GM19452 (cell line): ENCODE results near the gene HOXC5.
A peak's percentile ranks its signal among the peaks of the same experiment; 100 is the strongest.

Source experiments
- ATAC-seq: cut with Tn5 transposase; IDR thresholded peaks from one replicate; pipeline ENCODE4 v1.9.1; 2021; ENCODE audit not compliant: unreplicated experiment

The HOXC5 gene

DNA sequence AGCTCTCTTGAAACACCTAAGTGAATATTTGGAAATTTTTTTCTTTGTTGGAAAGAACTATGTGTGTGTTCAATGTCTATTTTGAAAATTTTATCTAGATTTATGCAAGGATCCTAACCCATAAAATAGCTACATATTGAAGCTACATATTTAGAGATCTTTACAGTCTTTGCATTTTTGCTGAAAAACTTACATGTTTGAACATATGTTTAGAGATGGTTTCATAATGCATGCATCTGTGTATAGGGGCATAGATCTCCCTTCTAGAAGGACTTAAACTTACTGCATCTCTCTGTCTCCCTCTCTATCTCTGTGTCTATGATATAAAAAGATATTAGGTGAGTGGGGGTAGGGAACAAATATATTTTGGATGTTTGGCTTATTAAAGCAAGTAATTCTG lies 12.6 kb downstream of the HOXC5 start:
- ATAC-seq, result no peak

DNA sequence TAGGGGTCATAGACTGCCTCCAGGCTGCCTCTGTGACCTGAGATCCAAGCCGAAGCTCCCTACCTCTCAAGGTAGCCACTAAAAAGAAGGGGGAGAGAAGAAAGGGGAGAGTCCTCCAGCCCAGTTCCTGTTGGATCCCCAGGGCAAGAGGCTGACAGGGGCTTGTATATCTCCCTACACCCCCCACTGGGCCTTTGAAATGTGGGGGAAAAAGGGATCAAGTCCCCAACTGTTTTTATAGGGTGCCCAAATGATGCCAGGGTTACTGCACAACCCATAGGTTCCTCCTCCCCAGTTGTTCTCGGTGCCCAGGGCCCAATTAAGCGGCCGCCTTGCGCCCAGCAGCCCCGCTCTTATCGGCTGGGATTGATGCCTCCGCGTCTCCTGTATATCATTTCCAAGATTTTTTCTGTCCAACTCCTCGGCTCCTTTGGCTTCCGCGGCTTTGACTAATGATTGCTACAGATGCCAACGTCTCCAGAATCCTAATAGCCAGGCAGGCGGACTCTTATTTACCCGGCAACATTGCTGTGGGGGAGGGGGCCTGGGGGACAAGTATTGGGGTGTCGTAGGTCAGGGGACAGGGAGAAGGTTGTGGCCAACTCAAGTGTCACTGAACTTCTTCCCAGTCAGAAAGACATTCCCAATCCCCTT lies 13.1 kb downstream of the HOXC5 start:
- ATAC-seq, result no peak

DNA sequence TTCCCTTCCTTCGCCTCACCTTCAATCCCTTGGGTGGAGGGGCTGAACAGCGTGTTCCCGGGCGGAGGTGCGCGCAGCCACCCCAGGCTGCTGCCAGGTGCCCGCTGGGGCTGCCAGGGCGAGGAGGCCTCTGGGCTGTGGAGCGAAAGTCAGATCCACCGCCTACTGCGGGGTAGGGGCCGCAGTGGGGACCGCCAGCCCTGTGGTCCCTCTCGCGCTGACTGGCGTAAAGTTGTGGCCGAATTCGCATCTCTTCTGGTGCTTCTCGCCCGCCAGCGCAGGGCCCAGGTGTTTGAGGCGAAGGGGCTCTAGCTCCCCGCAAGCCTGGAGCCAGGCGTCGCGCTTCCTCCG lies 13.9 kb downstream of the HOXC5 start:
- no peak for ATAC-seq

DNA sequence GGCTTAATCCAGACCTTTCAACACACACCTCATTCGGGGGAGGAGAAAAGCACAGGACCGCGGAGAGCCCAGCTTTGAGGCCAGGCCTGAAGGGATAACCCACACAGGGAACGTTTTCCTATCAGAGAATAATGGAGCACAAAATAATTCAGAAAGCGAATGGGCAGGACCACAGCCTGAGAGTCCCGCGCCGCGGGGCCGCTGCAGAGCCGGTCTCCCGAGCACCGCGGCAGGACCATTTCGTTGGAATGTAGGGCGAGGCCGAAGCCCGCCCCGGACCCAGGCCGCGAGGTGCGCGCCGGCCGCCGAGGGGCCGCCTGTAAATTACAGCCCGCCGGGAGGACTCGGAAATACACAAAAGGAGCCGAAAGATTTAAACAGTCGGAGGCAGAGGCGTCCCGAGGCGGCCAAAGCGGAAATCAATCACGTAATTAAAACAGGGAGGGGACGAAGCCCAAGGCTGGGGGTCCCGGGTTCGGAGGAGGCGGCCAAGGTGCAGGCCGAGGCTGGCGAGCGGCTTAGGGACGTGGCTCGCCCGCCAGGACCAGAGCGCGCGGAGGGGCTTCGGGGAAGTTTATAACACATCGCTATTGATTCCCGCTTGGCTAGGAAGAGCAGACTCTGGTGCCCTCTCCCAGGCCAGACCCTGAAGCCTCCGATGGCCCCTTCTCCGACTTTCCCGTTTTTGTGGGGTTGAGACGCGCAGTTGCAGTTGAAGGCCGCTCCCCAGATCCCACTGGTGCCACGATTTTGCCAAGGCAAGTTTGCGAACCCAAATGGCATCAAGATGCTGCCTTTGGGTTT lies 14.5 kb downstream of the HOXC5 start:
- ATAC-seq, result no peak

DNA sequence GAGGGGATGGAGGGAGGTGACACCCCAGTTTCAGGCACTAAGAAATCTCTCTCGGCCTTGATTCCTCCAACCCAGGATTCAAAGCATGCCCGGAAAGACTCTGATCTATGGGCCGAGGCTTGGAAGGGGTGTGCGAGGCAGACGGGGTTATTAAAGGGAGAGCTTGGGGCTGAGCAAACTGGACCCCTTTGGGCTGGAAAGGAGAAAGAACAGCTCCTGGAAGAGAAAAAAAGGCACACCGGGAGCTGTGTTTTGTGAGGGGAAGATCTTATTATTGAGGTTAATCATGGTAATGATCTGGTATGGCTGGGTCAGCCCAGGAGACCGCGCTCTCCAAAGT lies 15.1 kb downstream of the HOXC5 start:
- ATAC-seq, result no peak

- no peak for ATAC-seq
Observed at GRCh38 chr12:54048406-54049093, 15.7 kb downstream of the HOXC5 start.

- ATAC-seq, result no peak
Observed at GRCh38 chr12:54049108-54049507, 16.3 kb downstream of the HOXC5 start.

- no peak for ATAC-seq
Observed at GRCh38 chr12:54050482-54050810, 17.6 kb downstream of the HOXC5 start.

- no peak for ATAC-seq
Observed at GRCh38 chr12:54051026-54051842, 18.4 kb downstream of the HOXC5 start.

DNA sequence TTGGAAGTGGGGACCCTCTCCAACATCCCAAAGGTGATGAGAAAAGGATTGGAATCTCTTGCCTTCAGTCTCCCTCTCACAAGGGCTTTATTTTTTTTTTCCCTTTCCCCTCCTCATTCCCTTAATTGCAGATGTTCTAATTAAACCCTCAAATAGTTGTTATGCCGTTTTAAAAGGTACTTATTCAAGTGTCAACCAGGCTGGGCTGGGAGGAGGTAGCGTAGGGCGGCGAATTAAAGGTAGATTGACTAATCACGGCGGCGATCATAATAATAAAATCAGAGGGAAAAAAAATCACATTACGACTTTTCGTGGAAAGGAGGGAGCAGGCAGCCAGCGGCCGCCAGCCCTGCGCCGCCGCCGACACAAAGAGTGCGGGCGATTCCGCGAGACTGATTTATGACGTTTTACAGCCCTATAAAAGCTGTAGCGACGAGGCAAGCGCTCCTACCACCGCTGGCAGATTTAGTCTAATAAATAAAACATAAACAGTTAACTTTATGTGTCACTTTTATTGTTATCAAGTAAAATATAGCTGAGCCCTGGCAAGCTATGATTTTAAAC lies 19.1 kb downstream of the HOXC5 start:
- no peak for ATAC-seq

- no peak for ATAC-seq
Observed at GRCh38 chr12:54052438-54053002, 19.7 kb downstream of the HOXC5 start.

- ATAC-seq, result peak; percentile 74
Observed at GRCh38 chr12:54053003-54053750, 20.3 kb downstream of the HOXC5 start.

DNA sequence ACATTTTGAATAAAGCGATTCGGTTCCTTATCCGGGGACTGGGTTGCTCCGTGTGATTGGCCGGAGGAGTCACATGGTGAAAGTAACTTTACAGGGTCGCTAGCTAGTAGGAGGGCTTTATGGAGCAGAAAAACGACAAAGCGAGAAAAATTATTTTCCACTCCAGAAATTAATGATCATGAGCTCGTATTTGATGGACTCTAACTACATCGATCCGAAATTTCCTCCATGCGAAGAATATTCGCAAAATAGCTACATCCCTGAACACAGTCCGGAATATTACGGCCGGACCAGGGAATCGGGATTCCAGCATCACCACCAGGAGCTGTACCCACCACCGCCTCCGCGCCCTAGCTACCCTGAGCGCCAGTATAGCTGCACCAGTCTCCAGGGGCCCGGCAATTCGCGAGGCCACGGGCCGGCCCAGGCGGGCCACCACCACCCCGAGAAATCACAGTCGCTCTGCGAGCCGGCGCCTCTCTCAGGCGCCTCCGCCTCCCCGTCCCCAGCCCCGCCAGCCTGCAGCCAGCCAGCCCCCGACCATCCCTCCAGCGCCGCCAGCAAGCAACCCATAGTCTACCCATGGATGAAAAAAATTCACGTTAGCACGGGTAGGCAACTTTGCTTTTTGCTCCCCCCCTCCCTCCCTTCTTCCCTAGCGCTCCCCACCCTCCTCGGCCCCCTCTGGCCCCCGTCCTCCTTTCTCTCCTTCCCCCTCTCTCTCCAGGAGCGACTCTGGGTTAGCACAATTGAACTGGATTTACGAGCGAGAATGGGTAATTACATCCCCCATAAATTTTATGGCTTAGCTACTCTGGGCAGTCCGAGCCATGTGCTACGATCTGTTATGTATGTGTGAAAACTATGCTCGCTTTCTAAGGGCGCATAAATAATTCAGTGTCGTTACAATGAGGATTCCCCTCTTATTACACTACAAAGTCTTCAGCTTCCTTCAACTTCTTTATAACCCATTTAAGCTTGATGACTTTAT lies 21.2 kb downstream of the HOXC5 start, which contains the start of gene HOXC4:
TSS of gene HOXC4 (plus strand) at position 85 of the 991 bp plus-strand sequence. CDS start at position 173, 88 bp downstream.
- no peak for ATAC-seq

GRCh38 chr12:54054742-54055194 lies 21.9 kb downstream of the HOXC5 start:
- ATAC-seq, result no peak

DNA sequence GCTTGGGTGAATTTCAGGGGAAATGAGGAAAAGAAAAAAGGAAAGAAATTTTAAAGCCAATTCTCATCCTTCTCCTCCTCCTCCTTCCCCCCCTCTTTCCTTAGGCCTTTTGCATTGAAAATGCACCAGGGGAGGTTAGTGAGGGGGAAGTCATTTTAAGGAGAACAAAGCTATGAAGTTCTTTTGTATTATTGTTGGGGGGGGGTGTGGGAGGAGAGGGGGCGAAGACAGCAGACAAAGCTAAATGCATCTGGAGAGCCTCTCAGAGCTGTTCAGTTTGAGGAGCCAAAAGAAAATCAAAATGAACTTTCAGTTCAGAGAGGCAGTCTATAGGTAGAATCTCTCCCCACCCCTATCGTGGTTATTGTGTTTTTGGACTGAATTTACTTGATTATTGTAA lies 22.7 kb downstream of the HOXC5 start:
- no peak for ATAC-seq

GRCh38 chr12:54056110-54056509 lies 23.3 kb downstream of the HOXC5 start:
- ATAC-seq, result no peak

DNA sequence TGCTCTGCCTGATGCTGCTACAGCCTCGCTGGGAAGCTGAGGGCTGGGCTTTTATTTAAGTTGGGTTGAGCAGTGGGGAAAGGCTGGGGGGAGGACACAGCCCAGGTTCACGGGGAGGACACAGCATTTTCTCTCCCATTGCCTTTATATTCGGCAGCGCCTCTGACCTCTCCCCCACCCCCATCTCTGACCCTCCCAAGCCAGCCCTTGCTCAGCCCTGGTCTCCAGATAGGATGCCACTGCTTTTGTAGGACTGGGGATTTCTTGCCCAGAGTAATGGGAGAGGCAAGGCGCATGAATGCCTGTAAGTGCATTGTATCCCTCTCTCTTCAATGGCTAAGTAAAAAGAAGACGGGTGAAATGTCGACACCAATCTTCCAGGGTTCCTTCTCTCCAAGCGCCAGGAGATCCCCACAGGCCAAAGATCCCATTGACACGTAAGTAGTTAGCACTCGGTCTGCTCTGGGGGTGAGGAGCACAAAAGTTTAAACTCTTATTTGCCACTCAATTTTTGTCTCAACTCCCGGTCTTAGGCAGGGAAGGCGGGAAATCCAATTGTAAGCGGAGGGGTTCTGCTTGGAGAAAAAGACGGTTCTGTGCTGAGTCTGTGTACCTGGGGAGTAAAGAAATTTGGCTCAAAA lies 25.4 kb downstream of the HOXC5 start:
- no peak for ATAC-seq

GRCh38 chr12:54059668-54060067 lies 26.8 kb downstream of the HOXC5 start:
- no peak for ATAC-seq
